Hematopoietic multipotent progenitor cell treated with erythropoietin and hydrocortisone succinate and interleukin-3 and kit ligand, for 15 days (in vitro differentiated cells): Measurements from ENCODE around the gene LINC01488.

ENCODE experiments used
- DNase-seq: peaks from one replicate; pipeline ENCODE4 v3.0.0-alpha.2; 2015; ENCODE audit warnings: low spot score

The LINC01488 gene

DNA sequence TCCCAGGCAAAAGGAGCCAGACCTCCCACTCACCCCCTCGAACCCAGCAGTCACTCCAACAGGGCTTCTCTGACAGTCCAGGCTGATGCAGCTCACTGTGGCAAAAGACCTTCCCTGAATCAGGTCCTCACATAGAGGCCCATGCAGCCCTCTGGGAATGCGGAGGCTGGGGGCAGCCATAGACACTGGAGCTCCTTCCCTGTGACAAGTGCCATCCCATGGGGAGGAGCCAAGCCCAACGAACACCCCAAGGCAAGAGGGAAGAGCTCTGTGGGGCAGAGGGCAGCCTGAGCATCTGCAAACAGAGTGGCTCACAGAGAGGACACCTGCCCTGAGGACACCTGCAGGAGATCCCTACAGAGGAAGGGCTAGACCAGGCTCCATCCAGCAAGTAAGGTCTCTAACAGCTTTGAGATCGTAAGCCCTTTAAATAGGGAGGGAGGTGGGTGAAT is at the start of gene LINC01488:
LINC01488 (plus strand) TSS at position 271 of the 452 bp plus-strand sequence.
- DNase-seq = no peak

DNA sequence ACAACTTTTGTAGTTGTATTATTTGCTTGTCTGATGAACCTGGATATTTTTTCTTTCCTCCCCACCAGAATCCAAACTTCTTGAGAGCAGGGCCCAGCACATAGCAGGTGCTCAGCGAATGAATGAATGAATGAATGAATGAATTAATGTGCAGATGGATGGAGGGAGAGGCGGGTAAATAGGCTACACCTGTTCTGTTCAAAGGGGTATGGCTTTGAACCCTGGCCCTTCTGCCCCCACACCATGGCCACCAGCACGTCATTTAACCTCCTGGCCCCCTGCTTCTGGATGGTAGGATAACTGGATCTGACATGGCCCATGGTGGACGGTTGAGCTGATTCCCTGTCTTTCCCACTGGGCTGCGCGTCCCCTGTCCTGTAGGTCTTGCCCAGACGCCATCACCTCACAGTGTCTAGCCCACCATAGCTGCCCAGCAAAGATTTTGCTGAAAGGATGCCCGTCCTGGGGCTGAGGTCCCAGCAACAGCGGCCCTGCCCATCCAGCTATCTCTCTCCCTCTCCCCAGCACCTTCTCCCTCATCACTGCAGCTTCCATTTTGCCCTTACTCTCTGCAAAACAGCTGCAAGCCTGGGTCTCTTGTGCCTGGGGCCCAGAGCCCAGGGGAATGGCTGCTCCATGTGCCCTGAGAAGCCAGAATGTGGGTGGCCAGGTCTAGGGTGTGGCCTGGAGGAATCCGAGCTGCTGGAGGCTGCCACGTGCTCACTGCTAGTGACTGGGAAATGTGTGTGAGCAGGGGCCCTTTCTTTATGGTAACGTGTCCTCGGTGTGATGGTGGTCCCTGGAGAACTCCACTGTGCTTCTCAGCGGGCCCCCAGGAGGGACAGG is 49.3 kb upstream of the LINC01488 start:
- DNase-seq = no peak

DNA sequence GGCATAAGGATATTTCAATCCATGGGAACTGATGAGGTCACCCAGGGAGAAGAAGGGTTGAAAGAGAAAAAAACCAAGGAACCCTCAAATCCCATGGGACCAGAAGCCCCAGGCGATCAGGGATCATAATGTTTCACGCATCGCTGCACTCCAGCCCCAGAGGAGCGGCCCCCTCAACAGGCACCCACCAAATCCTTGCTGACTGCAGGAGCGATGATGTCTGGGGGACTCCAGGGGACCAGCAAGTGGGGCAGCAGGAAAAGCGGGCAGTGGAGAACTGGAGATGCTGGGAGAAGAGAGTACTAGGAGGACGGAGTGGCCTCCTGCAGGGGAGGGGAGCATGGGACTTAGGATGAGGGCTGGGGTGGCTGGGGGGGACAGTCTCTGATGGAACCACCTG is 47.7 kb upstream of the LINC01488 start:
- DNase-seq = no peak

DNA sequence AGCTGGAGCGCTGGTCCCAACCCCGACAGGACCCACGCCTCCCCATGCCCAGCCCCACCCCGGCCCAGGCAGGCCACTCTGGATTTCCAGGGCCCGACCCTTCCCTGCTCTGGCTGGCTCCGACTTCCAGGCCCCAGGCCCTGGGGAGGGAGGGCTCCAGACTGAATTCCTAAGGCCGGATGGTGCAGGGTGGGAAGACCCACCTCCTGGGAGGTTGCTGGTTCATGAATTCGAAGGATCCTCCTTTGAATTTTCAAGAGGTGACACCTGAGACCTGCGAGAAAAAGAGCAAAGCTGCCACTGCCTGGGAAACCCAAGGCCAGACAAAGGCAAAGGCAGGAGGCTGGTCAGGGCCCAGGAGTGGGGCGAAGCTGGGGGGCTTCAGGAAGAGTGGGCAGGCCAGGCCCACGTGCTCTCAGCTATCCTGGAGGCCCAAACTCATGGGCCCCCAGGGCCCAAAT is 47.0 kb upstream of the LINC01488 start:
- DNase-seq = no peak

GRCh38 chr11:69435161-69435986 is 46.1 kb upstream of the LINC01488 start:
- DNase-seq = no peak

DNA sequence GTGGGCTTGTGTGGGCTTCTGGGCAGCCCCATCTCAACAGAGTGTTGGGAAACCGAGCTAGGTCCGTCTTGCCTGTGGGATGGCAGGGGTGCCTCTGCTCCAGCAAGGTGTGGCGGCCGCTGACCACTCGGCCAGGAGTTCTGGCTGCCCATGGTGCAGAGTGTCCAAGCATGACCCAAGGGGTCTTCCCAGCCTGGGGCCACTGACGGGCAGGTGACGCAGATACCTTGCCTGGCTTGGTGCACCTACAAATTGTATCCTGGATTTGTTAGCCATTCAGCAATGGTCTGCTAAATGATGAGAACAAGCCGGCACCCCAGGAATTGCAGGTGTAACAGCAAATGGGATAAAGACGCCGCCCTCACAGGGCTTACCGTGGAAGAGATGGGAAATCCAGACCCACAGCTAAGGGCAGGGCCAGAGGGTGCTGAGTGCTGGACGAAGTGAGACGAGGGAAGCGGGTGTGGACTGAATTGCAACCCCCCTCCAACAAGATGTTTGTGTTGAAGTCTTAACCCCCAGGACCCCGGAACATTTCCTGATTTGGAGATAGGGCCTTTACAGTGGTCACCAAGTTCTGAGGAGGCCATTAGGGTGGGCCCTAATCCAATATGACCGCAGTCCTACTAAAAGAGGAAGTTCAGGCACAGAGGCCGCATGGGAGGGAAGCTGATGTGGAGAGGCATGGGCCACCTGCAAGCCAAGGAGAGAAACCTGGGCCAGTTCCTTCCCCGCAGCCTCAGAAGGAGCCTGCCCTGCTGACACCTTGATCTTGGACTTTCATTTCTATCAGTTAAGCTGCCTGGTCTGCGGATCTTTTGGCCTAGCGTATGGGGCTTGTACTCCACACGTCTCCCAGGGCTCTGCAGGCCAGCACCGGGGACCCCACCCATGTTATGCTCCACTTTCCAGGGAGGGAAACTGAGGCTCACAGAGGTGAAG is 45.2 kb upstream of the LINC01488 start:
- no peak for DNase-seq

DNA sequence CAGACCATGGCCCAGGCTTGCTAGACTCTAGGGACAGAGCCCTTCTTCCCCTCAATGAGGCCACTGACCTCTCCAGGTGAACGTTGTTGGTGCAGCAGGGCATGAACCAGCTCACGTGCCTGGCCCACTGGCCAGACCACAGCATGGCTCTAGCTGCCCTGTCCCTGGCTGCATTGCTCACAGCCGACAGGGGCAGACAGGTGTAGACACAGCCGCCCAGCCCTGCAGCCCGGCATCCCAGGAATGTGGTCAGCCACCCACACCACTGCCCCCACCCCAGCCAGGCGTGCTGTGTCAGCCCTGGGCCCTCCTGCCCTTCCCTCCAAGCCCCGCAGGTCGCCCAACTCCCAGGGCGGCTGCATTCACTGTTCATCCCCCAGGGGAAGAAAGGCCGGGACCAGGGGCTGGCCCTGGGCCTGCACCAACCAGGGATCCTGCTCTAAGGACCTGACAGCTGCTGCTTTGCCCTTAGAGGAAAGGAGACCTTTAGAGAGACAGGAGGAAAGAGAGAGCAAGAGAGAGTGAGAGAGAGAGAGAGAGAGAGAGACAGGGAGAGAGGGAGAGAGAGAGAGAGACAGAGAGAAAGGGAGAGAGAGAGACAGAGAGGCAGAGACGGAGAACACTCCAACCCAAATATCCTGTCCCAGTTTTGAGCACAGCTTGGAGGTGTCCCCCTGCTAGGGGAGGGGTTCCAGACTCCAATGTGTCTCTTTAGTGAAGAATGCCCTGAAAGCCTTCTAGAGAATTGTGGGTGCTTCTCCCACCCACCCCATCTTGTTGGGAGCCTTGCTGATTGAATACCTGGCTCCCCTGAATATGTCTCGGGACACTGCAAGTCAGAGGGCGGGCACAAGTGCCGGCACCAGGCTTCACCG is 44.2 kb upstream of the LINC01488 start:
- DNase-seq = no peak

DNA sequence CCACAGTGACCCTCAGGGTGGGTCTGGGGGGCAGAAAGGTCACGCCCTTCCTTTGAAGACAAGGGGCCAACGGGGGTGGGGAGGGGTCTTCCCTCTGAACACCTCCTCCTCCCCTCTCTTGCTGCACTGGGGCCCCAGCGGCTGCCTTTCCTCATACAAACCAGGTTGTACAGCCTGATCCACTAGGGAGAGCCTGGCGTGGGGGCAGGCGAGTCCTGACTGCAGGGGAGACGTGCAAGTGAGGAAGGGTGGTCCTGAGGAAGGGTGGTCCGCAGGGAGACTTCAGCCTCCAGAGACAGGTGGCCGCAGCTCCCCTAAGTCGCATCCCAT is 43.6 kb upstream of the LINC01488 start:
- no peak for DNase-seq

DNA sequence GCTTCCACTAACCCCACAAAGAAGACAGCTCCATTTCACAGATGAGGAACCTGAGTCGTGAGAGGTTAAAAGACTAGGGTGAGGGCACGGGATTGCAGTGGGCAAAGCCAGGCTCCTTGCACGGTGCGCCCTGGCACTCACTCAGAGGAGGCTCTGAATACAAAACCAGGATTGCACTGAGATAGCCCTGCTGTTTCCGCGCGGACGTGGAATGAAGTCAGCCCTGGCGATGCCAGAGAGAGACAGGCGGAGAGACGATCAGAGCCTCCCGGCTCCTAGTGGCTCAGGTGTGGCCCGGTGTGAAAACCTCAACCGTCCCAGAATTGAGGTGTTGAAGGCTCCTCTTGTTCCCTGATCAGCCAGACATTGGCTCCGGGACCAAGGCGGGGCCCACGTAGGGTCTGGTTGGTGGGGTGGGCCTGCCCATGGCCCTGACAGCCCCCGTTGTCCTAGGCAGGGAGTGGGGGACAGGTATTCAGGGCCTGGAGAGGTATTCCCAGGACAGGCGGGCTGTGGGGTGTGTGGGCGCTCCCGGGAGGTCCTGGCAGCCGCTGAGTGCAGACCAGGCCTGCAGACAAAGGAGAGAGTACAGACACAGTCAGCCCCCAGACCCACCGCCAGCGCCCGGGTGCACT is 43.1 kb upstream of the LINC01488 start:
- DNase-seq = no peak

DNA sequence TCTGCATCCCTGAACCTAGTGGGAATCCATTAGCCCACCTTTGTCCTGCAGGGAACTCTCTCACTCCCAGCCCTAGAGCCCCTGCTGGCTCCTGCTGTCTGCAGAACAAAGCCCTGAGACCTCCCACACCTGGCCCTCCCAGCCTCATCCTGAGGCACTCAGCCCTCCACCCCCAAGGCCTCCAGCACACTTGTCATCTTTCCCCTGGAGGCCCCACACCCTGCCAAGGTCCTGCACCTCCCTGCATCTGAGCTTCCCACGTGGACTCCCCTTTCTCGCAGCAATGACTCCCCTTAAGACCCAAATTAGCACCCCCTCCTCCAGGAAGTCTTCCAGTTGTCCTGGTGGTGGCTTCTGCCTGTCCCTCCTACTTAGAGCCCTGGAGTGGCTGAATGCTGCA is 42.3 kb upstream of the LINC01488 start:
- DNase-seq = no peak

DNA sequence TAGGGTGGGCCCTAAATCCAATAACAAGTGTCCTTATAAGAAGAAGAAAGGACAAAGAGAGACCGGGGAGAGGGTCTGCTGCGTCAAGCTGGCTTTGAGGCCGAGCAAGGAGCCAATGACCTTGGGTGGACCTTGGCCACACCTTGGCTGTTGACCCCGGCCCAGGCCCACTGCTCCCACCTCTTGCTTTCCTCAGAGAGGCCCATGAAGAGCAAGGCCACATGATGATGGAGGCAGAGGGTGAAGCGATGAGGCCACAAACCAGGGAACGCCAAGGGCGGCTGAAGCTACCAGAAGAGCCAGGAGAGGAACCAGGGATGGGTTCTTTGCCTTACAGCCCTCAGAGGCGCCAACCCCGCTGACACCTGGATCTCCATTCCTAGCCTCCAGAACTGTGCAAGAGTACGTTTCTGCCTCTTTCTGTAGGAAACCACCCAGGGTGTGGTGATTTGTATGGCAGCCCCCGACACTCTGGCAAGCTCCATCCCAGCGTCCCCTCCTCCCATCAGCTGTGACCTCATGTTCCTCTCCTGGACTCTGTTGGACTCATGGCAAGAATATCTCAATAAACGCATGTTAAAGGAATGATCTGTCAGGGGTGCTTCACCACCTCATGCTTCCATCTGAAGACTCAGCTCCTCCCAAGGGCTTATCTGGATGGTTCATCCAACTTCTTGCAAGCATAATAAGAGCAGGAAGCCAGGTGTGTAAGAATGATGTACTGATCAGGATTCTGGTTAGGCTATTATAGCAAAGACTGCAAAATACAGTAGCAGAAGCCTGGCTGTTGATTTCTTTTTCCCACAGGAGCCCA is 41.6 kb upstream of the LINC01488 start:
- no peak for DNase-seq

GRCh38 chr11:69440876-69441275 is 40.6 kb upstream of the LINC01488 start:
- no peak for DNase-seq

GRCh38 chr11:69442012-69442806 is 39.3 kb upstream of the LINC01488 start:
- no peak for DNase-seq

DNA sequence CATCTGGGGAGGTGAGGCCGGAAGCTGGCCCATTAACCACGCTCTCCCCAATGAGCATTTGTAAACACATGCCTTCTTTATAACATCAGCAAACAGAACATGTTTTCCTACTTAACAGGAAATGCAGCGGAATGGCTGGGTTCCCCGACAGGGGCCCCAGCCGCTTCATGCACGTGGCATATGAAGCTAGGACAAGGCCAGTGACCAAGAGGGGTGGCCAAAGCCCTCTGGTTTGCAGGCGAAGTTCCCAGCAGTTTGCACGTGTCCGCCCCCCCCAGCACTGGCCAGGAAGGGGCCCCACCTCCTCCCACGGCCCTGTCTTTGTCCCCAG is 38.7 kb upstream of the LINC01488 start:
- no peak for DNase-seq

DNA sequence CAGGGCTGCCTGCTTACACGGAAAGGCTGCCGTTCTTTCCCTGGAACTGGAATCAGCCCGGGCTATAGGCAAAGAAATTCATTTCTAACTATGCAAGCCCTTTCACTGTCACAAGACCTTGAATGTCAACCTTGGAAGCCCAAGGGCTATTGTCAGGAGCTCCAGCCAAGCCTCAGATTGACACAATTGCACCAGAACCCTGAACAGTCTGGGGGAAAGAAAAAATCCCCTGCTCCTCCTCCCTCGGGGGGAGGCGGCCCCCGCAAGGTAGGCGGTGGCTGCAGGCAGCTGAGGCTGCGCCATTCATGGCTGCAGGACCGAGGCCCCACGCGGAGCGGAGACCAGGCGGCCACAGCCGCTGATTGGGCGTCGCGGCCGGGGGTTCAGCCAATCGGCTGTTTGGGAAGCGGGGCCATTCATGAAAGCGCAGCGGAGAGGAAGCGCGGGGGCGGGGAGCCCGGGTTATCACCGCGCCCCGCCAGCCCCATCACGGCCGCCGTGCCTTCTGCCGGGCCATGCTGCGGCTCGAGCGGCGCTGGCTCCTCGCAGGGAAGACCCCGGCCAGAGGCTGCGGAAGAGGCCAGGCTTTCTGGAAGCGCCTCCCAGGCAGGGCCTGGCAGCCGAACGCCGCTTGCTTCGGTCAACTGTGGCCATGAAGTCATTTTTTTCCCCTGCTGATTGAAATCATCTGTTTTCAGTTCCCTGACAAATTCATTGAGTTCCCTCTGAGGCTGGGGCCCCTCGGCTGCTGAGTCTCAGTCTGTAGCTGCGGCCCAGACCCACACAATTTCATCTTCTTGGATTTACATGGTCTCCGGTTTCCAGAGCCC is 38.1 kb upstream of the LINC01488 start:
- peak; percentile 43 for DNase-seq

DNA sequence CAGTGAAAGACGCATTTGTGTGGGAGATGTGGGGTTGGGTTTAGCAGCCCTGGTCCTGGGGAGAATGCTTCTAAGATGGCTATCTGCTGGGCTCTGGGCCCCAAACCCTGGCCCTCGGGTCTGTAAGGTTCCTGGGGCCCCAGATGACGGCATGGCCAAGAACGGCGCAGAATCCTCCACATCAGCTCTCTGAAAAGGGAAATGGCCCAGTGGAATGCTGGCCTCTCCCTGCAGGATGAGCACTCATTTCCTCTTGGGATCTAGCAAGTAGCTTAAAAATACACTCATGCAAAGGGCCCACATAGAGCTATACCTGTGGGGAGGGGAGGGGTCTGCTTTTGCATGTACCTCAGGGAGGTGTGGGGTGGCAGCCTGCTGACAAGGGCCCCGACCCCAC is 37.5 kb upstream of the LINC01488 start:
- DNase-seq = no peak

GRCh38 chr11:69444381-69445130 is 36.9 kb upstream of the LINC01488 start:
- DNase-seq = no peak
